HAP-1 (cell line): ENCODE results near the gene ANKS1A.

Experiments
- DNase-seq, 2 experiments: peaks; one replicate each; pipeline ENCODE4 v3.0.0-alpha.2; 2016 to 2020; ENCODE audit warnings: low spot score in 2 of 2
- H3K27me3 ChIP-seq: fragments of 250-450 bp; sonication (Bioruptor Pico); 2 replicates; pipeline ENCODE4 v1.5.1; 2020; ENCODE audit warnings: low read depth, mild to moderate bottlenecking, moderate library complexity
- H3K36me3 ChIP-seq: fragments of 250-450 bp; sonication (Bioruptor Pico); replicated peaks from 2 replicates; pipeline ENCODE4 v1.5.1; 2020; ENCODE audit warnings: mild to moderate bottlenecking
- H3K4me1 ChIP-seq: fragments of 250-450 bp; sonication (Bioruptor Pico); 2 replicates; pipeline ENCODE4 v1.5.1; 2020; ENCODE audit warnings: mild to moderate bottlenecking
- H3K4me3 ChIP-seq: fragments of 250-450 bp; sonication (Bioruptor Pico); 2 replicates; pipeline ENCODE4 v1.5.1; 2020; ENCODE audit warnings: mild to moderate bottlenecking, moderate library complexity
- H3K9me3 ChIP-seq: fragments of 250-450 bp; sonication (Bioruptor Pico); 2 replicates; pipeline ENCODE4 v1.5.1; 2020; ENCODE audit warnings: mild to moderate bottlenecking, moderate library complexity
- in situ Hi-C: fragments of 300-500 bp; cut with MboI; formaldehyde crosslinking; loops from 3 replicates; pipeline ENCODE4 v1.14.3; 2020; ENCODE audit warnings: low sequenced_read_pairs, inconsistent platforms, mixed read lengths

Gene ANKS1A

DNA sequence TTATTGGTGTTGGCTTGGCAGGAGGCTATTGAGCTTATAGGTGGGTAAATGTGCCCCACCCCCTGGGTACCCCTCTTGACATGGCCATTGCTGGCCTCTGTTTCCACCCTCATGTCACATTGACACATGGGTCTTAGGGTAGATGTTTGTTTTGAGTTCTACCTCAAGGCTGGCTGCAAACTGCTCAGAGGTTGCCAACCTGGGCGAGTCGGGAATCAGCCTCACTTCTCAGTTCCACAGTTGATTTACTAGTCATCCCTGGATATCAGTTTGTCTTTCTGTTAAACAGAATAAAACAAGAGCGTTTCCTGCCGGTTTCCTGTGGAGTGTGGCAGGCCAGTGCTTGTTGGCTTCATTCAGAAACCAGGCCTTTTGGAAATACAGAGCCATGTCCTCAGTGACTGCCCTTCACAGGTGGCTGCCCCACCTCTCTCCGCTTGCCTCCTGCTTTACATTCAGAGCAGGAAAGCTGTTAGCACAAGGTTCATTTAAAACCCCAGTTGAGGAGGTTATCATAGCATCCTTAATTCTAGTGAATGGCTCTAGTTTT lies 146.5 kb downstream of the ANKS1A start:
- DNase-seq = no peak
- H3K27me3 ChIP-seq = no peaks in the 10 kb centered on the region
- in situ Hi-C loops = no loop called here

DNA sequence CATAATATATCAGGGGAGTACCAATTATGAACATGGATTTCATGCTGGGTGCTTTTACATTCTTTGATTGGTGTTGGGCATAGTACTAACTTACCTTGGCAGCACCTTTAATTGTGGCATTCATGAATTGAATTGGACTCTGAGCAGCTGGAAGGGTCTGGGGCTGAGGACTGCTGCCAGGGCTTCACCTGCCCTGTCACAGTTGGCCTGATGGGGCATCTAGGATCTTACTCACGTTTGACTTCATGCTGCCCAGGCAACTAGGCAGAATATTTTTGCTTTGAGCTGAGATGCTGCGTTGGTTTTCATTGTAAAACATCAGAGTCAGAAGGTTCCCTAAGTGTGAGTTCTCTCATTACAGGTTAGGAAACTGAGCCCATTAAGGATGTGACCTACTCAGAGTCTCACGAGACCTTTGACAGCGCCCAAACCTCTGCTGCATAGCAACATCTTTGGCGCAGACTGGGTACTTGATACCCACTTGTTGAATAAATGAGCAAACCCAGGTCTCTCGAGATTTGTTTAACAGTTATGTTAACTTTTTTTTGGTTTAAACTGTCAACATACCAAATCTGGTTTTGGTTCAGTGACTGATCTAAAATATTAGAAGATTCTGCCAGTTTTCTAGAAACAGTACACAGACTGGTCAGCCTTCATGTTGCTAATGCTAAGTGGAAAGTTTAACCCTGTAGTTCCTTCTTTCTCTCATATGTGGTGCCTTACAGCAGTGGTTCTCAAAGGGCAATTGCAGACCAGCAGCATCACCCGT lies 147.2 kb downstream of the ANKS1A start:
- Histone ChIP-seq H3K4me1 (peaks cover 19% of the 10 kb centered on the region), H3K27me3 (no peaks in the 10 kb centered on the region), H3K9me3 (no peaks in the 10 kb centered on the region), H3K4me3 (no peak overlapping the region), H3K36me3 (peaks cover 7% of the 10 kb centered on the region; the same call in 1 of the 2 replicates)
- in situ Hi-C loops = no loop called here
- DNase-seq = no peak

More for the DNA sequence above, 146.5 kb downstream of the ANKS1A start:
- H3K4me1 ChIP-seq = peaks cover 19% of the 10 kb centered on the region
- no peak overlapping the region for H3K4me3 ChIP-seq
- H3K36me3 ChIP-seq = peaks cover 7% of the 10 kb centered on the region; the same call in 1 of the 2 replicates
- no peaks in the 10 kb centered on the region for H3K9me3 ChIP-seq

DNA sequence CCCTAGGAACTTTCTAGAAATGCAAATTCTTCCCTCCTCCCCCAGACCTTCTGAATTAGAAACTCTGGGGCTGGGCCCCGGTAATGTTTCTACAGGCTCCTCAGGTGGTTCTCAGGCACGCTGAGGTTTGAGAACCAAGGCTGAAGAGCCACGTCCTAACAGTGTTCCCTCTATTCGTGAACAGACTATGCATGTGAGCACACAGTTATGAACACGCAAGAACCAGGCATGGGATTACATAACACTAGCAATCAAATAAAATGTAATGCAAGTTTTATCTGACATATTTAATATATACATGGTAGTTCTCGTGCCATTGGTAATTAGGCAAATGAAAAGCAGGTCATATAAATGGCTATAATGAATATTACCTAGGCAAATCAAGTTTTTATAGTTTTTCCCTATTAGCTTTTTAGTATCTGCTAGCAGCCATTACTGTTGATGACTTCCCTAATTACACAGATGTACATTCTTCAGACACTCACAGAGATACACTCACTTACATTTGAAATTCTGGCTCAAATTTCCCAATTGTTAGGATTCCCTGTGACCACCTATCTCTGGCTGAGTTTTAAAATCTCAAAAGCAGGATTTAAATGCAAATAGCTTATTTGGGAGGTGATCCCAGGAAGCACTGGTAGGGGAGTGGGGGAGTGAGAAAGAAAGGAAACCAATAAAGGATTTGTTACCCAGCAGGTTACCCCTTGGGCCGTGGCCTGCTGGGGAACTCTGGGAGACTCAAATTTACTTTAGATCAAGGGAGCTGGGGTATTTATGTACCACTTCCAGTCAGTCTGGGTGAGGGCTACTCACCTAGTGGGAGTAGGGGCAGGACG lies 148.0 kb downstream of the ANKS1A start:
- Histone ChIP-seq H3K9me3 (no peaks in the 10 kb centered on the region), H3K36me3 (peaks cover 7% of the 10 kb centered on the region; the same call in 1 of the 2 replicates), H3K4me3 (no peak overlapping the region), H3K4me1 (peaks cover 19% of the 10 kb centered on the region), H3K27me3 (no peaks in the 10 kb centered on the region)
- in situ Hi-C loops = no loop called here
- DNase-seq = peak in 1 of 2 experiments; percentile 67

DNA sequence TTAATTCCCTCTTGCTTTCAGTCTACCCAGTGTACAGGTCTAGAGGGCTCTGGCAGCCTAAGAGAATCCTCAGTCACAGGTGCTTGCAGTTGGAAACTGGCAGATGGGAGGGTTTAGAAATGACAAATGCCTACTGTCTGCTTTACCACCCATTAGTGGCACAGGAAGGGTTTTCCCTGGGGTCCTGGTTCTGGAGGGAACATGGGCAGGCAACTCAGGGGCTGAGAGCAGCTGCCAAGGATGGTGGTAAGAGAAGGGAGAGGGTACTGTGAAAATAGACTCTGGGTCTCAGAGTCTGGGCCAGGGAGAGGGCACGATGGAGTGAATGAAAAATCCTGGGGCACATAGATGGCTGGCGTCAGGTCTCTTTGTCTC lies 148.6 kb downstream of the ANKS1A start:
- no peak for DNase-seq
- Histone ChIP-seq H3K4me1 (peaks cover 19% of the 10 kb centered on the region), H3K36me3 (peaks cover 7% of the 10 kb centered on the region; the same call in 1 of the 2 replicates), H3K27me3 (no peaks in the 10 kb centered on the region), H3K9me3 (no peaks in the 10 kb centered on the region), H3K4me3 (no peak overlapping the region)
- in situ Hi-C loops = no loop called here

DNA sequence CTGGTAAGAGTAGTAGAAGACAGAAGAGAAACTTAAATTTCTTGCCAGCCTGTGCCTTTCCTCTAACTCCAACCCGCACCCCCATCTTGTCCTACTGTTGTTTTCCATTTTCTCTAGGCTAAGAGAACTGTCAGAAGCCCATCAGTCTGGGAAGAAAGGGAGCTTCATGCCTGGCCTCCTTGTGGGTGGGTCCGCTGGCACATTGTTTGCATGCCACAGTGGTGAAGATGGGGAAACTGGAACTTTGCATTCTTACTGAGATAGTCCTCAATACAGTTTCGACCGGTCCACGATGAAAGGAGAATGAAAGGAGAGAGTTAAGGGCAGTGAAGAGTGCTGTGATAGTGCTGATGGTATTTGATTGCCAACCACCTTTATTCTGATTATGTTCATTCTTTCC lies 149.0 kb downstream of the ANKS1A start:
- Histone ChIP-seq H3K9me3 (no peaks in the 10 kb centered on the region), H3K4me3 (no peak overlapping the region), H3K27me3 (no peaks in the 10 kb centered on the region), H3K36me3 (peaks cover 7% of the 10 kb centered on the region; the same call in 1 of the 2 replicates), H3K4me1 (peaks cover 19% of the 10 kb centered on the region)
- in situ Hi-C loops = no loop called here
- no peak for DNase-seq

DNA sequence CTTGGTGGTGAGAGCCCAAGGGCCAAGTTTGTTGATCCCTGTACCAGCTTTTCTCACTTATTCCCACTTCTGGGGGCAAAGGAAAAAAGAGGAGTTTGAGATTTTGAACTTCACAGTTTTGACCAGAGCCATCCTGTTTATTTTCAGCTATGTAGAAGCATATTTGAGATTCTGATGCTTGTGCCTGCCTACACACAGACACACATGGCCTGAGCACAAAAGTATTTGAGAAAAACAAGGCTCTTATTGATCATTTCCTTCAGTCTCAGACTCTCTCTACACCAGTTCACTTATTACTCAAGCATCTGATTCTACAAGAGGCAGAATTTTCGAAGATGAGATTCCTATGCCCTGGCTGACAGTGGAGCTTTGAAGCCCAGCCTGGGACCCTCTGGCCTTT lies 151.3 kb downstream of the ANKS1A start:
- peaks cover 4% of the 10 kb centered on the region; the same call in 1 of the 2 replicates for H3K36me3 ChIP-seq
- in situ Hi-C loops = no loop called here
- H3K4me3 ChIP-seq = no peak overlapping the region
- no peak for DNase-seq
- no peaks in the 10 kb centered on the region for H3K27me3 ChIP-seq
- peaks cover 34% of the 10 kb centered on the region for H3K4me1 ChIP-seq
- no peaks in the 10 kb centered on the region for H3K9me3 ChIP-seq

DNA sequence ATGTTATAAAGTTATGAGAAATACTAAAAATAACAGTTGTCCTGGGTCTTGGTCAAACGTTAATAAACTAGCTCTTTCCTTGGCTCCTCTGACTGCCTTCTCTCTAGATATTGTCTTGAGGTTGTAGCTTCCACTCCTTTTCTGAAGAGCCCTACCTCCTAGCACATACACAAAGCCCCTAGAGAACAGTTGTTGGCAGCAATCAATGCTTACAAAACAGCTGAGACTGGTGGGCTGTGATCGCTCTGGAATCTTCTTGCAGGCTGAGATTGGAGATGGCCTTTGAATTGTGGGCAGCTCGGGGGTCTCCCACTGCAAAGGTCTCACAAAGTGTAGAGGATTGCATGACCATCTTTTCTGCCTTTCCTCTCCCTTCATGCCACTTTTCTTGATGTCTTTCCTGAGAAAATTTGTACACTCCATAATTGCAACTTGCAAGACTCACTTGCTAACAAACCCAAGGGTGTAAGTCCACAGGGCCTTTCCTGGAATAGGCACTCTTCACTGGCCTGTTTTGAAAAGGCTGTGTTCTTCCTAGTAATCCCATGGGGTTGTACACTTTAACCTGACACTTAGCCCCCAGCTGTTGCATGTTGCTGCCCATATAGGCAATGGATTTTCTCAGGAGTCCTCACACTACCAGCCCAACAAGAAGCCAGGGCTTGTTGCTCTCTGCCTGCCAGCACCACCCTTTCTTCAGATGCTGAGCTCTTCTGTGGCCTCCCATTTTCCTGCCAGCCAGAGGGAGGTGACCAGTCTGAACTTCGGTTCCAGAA lies 152.2 kb downstream of the ANKS1A start:
- in situ Hi-C loops = no loop called here
- Histone ChIP-seq H3K4me3 (no peak overlapping the region), H3K4me1 (peaks cover 38% of the 10 kb centered on the region), H3K27me3 (no peaks in the 10 kb centered on the region), H3K9me3 (no peaks in the 10 kb centered on the region), H3K36me3 (peaks cover 4% of the 10 kb centered on the region; the same call in 1 of the 2 replicates)
- DNase-seq = no peak

DNA sequence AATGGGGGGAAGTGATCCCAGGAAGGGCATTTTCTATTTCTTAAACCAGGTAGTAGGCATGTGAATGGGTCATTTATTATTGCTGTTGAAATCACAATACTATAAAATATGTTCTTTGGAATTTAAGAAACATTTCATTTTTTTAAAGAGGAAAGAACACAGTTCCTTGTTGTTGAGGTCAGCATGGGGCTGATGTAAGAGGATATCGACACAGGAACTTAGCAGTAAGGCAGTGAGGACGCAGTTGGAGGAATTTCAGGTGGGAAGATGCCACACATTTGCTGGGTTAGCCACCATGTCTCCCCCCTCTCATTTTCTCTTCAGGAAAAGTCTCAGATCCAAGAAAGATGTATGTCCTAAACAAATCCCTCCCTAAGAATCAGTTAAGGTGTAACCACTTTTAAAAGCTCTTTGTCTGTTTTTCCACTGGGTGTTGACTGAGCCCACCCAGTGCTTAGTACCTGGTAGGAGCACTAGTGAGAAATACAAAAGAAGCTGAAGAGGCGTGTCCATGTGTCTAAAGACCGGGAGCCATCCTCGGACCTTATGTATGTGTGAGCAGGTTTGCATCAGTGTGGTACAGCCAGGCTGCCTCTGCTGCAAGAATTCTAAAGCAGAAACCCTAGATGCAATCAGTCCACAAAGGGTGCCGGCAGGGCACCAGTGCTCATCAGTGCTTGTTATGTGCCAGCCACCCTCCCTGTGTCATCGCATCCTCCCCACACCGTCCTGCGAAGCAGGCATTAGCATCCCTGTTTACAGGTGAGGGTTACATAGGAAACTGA lies 153.2 kb downstream of the ANKS1A start:
- Histone ChIP-seq H3K9me3 (no peaks in the 10 kb centered on the region), H3K27me3 (no peaks in the 10 kb centered on the region), H3K4me1 (peaks cover 38% of the 10 kb centered on the region), H3K4me3 (no peak overlapping the region), H3K36me3 (peaks cover 4% of the 10 kb centered on the region; the same call in 1 of the 2 replicates)
- DNase-seq = no peak
- in situ Hi-C loops = no loop called here

DNA sequence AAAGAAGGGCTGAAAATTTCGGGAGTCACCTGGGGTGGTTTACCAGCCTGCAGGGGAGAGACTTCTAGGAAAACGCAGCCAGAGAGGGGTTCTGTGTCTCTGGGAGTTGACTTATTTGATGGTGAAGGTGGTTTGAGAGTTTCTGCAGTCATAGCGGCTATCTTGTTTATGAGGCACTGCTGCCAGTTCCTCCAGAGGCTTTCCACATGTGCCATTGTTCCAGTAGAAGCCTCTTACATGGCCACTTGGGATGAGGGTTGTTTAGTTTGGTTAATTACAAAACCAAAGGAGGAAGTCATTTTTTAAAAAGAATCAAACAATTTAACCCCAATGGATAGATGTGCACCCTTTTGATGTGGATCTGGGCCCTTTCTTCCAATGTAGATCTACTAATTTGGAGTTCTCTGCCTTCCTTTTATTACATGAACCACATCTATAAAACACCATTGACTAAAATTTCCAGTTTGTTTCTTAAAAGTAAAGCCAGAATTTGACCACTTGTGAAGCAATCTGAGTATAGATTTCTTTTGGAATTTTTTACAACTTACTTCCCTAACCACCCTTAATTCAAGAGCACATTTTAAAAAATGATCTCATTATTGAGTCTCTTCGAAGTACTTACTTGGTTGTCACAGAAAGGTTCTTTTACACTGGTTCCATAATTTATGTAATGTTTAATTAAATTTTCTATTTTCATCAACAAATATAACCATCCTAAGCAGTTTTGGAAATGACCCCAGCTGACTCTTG lies 154.5 kb downstream of the ANKS1A start:
- Histone ChIP-seq H3K9me3 (no peaks in the 10 kb centered on the region), H3K27me3 (no peaks in the 10 kb centered on the region), H3K36me3 (peaks cover 4% of the 10 kb centered on the region; the same call in 1 of the 2 replicates), H3K4me3 (no peak overlapping the region), H3K4me1 (peaks cover 44% of the 10 kb centered on the region)
- DNase-seq = no peak
- in situ Hi-C loops = no loop called here

DNA sequence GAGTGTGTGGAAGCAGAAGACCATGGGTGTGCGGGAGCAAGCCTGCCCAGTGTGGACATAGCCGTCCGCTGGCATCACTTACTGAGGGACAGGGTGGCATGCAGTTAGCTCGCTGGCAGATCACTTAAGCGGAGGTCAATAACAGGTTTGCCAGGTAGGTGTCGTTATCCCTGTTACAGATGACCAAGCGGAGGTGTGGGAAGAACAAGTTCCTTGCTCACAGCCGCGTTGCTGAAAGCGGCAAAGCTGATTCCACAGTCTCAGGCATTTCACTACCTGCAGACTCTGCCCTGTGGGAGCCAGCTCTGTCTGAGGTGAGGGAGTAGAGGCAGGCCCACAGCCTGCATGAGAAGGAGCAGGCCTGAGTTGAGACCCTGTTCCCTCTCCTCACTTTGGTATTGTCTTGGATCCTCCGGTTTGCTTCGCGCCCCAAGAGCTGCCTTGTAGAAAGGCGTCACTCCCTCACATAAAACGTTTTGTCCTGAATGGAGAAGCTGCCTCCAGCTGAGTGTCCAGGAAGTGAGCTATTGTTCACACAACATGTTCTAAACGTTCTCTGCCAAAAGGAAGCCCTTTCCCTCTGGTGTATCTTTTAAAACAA lies 155.2 kb downstream of the ANKS1A start:
- H3K4me1 ChIP-seq = peaks cover 45% of the 10 kb centered on the region
- no peaks in the 10 kb centered on the region for H3K9me3 ChIP-seq
- DNase-seq = peak in 1 of 2 experiments; percentile 59
- H3K4me3 ChIP-seq = no peak overlapping the region
- no peaks in the 10 kb centered on the region for H3K27me3 ChIP-seq
- peaks cover 4% of the 10 kb centered on the region; the same call in 1 of the 2 replicates for H3K36me3 ChIP-seq
- in situ Hi-C loops = no loop called here

DNA sequence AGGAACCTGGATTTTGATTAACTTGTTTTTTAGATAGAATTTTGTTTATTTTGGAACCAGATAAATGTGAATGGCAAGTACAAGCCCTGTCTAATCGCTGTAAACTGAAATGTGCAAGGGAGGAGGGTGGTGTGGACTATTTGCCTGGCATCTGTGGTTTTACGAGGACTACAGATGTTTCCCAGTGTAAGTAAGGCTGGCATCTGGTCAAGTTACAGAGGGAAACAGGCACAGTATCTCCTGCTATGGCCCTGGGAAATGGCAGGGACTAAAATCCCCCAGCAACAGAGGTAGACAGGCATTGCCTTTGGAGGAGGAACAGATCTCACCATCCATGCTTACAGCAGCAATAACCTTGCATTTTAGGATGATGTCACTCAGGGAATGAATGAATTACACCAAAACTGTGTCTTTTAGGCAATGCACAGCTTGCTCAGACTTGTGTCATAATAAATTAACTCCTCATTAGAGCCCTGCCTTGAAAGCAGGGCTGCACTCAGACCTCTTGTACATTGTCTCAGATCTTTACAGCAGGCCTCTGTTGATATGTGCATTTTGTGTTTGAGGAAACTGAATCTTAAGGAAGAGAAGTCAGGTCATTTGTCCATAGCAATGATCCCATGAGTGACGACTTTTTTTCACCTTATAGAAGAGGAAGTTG lies 155.8 kb downstream of the ANKS1A start:
- Histone ChIP-seq H3K4me1 (peaks cover 45% of the 10 kb centered on the region), H3K4me3 (no peak overlapping the region), H3K27me3 (no peaks in the 10 kb centered on the region), H3K9me3 (no peaks in the 10 kb centered on the region), H3K36me3 (no peaks in the 10 kb centered on the region; the same call in 1 of the 2 replicates)
- DNase-seq = no peak
- in situ Hi-C loops = no loop called here
